Activated B cell treated with CpG ODN at 0.5 μM for 24 hours (primary cell): ENCODE results near the gene UPK2. TPM values are rescaled to one million over a fixed set of nuclear protein-coding genes. Genes with fewer than 3 reads are reported as not detected.

Experiments
- ATAC-seq: fragments of 200-7000 bp; cut with Tn5 transposase; one replicate; pipeline ENCODE4 v1.10.0; 2021; ENCODE audit warnings: low read depth, mild to moderate bottlenecking, moderate library complexity
- CTCF ChIA-PET: fragments of 350-600 bp; sonication (Branson Sonifier 250); formaldehyde crosslinking; loops from one replicate; lab custom pipeline; 2021; ENCODE audit warnings: antibody characterized with exemption; lab: Charles Lee
- POLR2A ChIA-PET: fragments of 350-600 bp; sonication (Branson Sonifier 250); formaldehyde crosslinking; loops from one replicate; lab custom pipeline; 2021; ENCODE audit warnings: antibody characterized with exemption; lab: Charles Lee
- DNase-seq: peaks from one replicate; pipeline ENCODE4 v3.0.0; 2022
- H3K27ac Mint-ChIP-seq: one replicate; pipeline ENCODE4 v1.8.0; 2020; ENCODE audit warnings: mixed read lengths
- H3K27me3 Mint-ChIP-seq: one replicate; pipeline ENCODE4 v1.8.0; 2021; ENCODE audit warnings: mixed read lengths
- H3K36me3 Mint-ChIP-seq: one replicate; pipeline ENCODE4 v1.8.0; 2021; ENCODE audit warnings: low read depth, mixed read lengths
- H3K4me1 Mint-ChIP-seq: one replicate; pipeline ENCODE4 v1.8.0; 2021; ENCODE audit warnings: mixed read lengths
- H3K4me3 Mint-ChIP-seq: one replicate; pipeline ENCODE4 v1.8.0; 2020; ENCODE audit warnings: mild to moderate bottlenecking, mixed read lengths
- H3K9me3 Mint-ChIP-seq: one replicate; pipeline ENCODE4 v1.8.0; 2020; ENCODE audit warnings: mixed read lengths
- intact Hi-C: fragments of 100-400 bp; cut with micrococcal nuclease; formaldehyde crosslinking; loops from one replicate; pipeline ENCODE4 v1.15.1; 2024
- total RNA-seq: library from RNA; stranded (reverse); gene quantifications from 2 replicates; pipeline ENCODE4 v1.2.3, GENCODE V29; 2022
- TF ChIP-seq, protein P1 (sequence below): fragments of 200-600 bp; IDR thresholded peaks from one replicate; pipeline ENCODE4 v1.8.0; 2022; ENCODE audit warnings: antibody characterized with exemption, mild to moderate bottlenecking

UPK2 gene
- total RNA-seq, 1 donor from 2014 or later, result 0.27 TPM

DNA sequence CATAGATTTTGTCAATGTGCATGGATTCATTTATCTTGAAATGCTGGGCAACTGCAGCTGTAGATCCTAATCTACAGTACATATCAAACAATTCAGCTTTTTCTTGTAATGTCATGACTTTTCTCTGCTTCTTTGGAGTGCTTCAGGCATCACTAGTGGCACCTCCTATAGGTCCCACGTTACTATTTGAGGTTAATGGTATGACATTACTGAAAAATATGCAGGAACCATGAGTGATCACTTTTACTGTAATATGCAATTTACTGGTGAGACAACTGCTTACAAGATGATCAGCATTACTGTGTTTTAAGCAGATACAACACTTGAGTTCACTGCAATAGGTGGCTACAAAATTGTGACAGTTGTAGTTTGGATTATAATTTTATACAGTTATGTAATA lies 44.8 kb downstream of the UPK2 start:
- Mint-ChIP-seq H3K4me1 (peaks cover 32% of the 10 kb centered on the region), H3K9me3 (no peaks in the 10 kb centered on the region)

DNA sequence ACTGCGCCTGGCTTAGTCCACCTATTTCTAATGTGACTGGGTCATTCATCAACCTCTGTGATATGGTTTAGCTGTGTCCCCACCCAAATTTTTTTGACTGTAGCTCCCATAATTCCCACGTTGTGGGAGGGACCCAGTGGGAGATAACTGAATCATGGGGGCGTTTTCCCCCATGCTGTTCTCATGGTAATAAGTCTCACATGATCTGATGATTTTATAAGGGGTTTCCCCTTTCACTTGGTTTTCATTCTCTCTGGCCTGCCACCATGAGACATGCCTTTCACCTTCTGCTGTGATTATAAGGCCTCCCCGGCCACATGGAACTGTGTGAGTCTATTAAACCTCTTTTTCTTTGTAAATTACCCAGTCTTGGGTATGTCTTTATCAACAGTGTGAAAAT lies 50.6 kb downstream of the UPK2 start:
- peaks cover 4% of the 10 kb centered on the region for H3K4me1 Mint-ChIP-seq
- ATAC-seq, result no peak
- no peaks in the 10 kb centered on the region for H3K27me3 Mint-ChIP-seq
- intact Hi-C loops, result no loop called here
- no peak overlapping the region for H3K27ac Mint-ChIP-seq
- CTCF ChIA-PET, result no interaction called here
- DNase-seq, result no peak
- no peaks in the 10 kb centered on the region for H3K9me3 Mint-ChIP-seq
- POLR2A ChIA-PET, result no interaction called here
- peaks cover 70% of the 10 kb centered on the region for H3K36me3 Mint-ChIP-seq
- H3K4me3 Mint-ChIP-seq, result no peak overlapping the region
- TF ChIP-seq, protein P1, sequence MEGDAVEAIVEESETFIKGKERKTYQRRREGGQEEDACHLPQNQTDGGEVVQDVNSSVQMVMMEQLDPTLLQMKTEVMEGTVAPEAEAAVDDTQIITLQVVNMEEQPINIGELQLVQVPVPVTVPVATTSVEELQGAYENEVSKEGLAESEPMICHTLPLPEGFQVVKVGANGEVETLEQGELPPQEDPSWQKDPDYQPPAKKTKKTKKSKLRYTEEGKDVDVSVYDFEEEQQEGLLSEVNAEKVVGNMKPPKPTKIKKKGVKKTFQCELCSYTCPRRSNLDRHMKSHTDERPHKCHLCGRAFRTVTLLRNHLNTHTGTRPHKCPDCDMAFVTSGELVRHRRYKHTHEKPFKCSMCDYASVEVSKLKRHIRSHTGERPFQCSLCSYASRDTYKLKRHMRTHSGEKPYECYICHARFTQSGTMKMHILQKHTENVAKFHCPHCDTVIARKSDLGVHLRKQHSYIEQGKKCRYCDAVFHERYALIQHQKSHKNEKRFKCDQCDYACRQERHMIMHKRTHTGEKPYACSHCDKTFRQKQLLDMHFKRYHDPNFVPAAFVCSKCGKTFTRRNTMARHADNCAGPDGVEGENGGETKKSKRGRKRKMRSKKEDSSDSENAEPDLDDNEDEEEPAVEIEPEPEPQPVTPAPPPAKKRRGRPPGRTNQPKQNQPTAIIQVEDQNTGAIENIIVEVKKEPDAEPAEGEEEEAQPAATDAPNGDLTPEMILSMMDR, result no peak

More for the DNA sequence above, 44.8 kb downstream of the UPK2 start:
- no peaks in the 10 kb centered on the region for H3K27me3 Mint-ChIP-seq
- peaks cover 62% of the 10 kb centered on the region for H3K36me3 Mint-ChIP-seq
- TF ChIP-seq, protein P1, result no peak
- ChIA-PET CTCF (no interaction called here), POLR2A (interaction anchor here (0.6 to 0.7 kb wide), 2 partner anchors 33 to 107 kb away, joined by 4 to 8 read pairs; no protein-coding TSS in a partner anchor)
- ATAC-seq (no peak), DNase-seq (no peak)
- intact Hi-C loops, result no loop called here
- H3K27ac Mint-ChIP-seq, result no peak overlapping the region
- H3K4me3 Mint-ChIP-seq, result peak overlapping the region; percentile 24

Other genes starting within 250 kb of the UPK2 start
- gene DDX6, start 165.1 kb upstream of the UPK2 start, total RNA-seq, result 263 and 297 TPM in 2 replicates
- gene CXCR5, start 72.4 kb upstream of the UPK2 start, total RNA-seq, result 198 and 199 TPM in 2 replicates
- 20.4 and 21.9 TPM in 2 replicates for gene BCL9L, start 30.4 kb upstream of the UPK2 start, total RNA-seq
- not detected in 2 replicates for gene FOXR1, start 15.5 kb downstream of the UPK2 start, total RNA-seq
- gene CENATAC, start 41.8 kb downstream of the UPK2 start, total RNA-seq, result 66.4 and 85.7 TPM in 2 replicates
- 2,191 and 2,534 TPM in 2 replicates for gene RPS25, start 62.0 kb downstream of the UPK2 start, total RNA-seq
- 56.8 and 60.1 TPM in 2 replicates for gene TRAPPC4, start 62.5 kb downstream of the UPK2 start, total RNA-seq
- gene SLC37A4, start 74.6 kb downstream of the UPK2 start, total RNA-seq, result 12.0 and 12.1 TPM in 2 replicates
- gene HYOU1, start 100.9 kb downstream of the UPK2 start, total RNA-seq, result 120 and 122 TPM in 2 replicates
- gene VPS11, start 111.5 kb downstream of the UPK2 start, total RNA-seq, result 49.6 and 53.6 TPM in 2 replicates
- gene HMBS, start 128.6 kb downstream of the UPK2 start, total RNA-seq, result 17.5 and 26.9 TPM in 2 replicates
- gene DPAGT1, start 145.6 kb downstream of the UPK2 start, total RNA-seq, result 31.0 and 33.1 TPM in 2 replicates
- 6.5 and 6.7 TPM in 2 replicates for gene C2CD2L, start 151.0 kb downstream of the UPK2 start, total RNA-seq
- gene HINFP, start 165.3 kb downstream of the UPK2 start, total RNA-seq, result 47.8 and 62.6 TPM in 2 replicates
- not detected in 2 replicates for gene ABCG4, start 192.8 kb downstream of the UPK2 start, total RNA-seq
- gene NLRX1, start 212.4 kb downstream of the UPK2 start, total RNA-seq, result 9.8 TPM in 2 replicates
- gene NHERF4, start 229.2 kb downstream of the UPK2 start, total RNA-seq, result 0.13 and 0.27 TPM in 2 replicates